ENCODE measurements around the gene TFPI. TPM values are rescaled to one million over a fixed set of nuclear protein-coding genes. Genes with fewer than 3 reads are reported as not detected.

The TFPI gene
- polyA plus RNA-seq, 2 of the 4 experiments (the other 2 are of a cell fraction): 14.3 to 104 TPM

GRCh38 chr2:187497858-187498463 lies 56.3 kb downstream of the TFPI start:
- ATAC-seq (no peak), FAIRE-seq (no peak), DNase-seq (ENCODE audit: low read depth in 1 of 2, low spot score in 1 of 2) (peak in 1 of 2 experiments; percentile 19)
- Histone ChIP-seq H3K4me2 (no peak overlapping the region), H3K4me3 (no peak overlapping the region), H3K9me3 (peaks cover 7% of the 10 kb centered on the region), H3K4me1 (peaks cover 35% of the 10 kb centered on the region), H3K27ac (no peak overlapping the region)
- WGBS (ENCODE audit: missing lambda C conversion rate): 4% methylated on average over 1 of the region's 1 CpG
- TF ChIP-seq, protein P1, sequence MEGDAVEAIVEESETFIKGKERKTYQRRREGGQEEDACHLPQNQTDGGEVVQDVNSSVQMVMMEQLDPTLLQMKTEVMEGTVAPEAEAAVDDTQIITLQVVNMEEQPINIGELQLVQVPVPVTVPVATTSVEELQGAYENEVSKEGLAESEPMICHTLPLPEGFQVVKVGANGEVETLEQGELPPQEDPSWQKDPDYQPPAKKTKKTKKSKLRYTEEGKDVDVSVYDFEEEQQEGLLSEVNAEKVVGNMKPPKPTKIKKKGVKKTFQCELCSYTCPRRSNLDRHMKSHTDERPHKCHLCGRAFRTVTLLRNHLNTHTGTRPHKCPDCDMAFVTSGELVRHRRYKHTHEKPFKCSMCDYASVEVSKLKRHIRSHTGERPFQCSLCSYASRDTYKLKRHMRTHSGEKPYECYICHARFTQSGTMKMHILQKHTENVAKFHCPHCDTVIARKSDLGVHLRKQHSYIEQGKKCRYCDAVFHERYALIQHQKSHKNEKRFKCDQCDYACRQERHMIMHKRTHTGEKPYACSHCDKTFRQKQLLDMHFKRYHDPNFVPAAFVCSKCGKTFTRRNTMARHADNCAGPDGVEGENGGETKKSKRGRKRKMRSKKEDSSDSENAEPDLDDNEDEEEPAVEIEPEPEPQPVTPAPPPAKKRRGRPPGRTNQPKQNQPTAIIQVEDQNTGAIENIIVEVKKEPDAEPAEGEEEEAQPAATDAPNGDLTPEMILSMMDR (IDR thresholded peaks at IDR 0.05): peak; percentile 64
- TF ChIP-seq CHD4 (IDR thresholded peaks at IDR 0.05; ENCODE audit: borderline replicate concordance) (no peak), MAFK (IDR thresholded peaks at IDR 0.05; ENCODE audit: partially characterized antibody) (no peak), SMC3 (IDR thresholded peaks at IDR 0.05) (peak; percentile 46; the same call in 2 of the 3 replicates), RAD21 (conservative IDR thresholded peaks at IDR 0.05 in 1 of 2, IDR thresholded peaks at IDR 0.05 in 1 of 2) (peak; percentile 59 to 65), EP300 (IDR thresholded peaks at IDR 0.05) (no peak)
- TF ChIP-seq, protein P2, sequence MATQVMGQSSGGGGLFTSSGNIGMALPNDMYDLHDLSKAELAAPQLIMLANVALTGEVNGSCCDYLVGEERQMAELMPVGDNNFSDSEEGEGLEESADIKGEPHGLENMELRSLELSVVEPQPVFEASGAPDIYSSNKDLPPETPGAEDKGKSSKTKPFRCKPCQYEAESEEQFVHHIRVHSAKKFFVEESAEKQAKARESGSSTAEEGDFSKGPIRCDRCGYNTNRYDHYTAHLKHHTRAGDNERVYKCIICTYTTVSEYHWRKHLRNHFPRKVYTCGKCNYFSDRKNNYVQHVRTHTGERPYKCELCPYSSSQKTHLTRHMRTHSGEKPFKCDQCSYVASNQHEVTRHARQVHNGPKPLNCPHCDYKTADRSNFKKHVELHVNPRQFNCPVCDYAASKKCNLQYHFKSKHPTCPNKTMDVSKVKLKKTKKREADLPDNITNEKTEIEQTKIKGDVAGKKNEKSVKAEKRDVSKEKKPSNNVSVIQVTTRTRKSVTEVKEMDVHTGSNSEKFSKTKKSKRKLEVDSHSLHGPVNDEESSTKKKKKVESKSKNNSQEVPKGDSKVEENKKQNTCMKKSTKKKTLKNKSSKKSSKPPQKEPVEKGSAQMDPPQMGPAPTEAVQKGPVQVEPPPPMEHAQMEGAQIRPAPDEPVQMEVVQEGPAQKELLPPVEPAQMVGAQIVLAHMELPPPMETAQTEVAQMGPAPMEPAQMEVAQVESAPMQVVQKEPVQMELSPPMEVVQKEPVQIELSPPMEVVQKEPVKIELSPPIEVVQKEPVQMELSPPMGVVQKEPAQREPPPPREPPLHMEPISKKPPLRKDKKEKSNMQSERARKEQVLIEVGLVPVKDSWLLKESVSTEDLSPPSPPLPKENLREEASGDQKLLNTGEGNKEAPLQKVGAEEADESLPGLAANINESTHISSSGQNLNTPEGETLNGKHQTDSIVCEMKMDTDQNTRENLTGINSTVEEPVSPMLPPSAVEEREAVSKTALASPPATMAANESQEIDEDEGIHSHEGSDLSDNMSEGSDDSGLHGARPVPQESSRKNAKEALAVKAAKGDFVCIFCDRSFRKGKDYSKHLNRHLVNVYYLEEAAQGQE (IDR thresholded peaks at IDR 0.05): no peak
- TF ChIP-seq, protein P3, sequence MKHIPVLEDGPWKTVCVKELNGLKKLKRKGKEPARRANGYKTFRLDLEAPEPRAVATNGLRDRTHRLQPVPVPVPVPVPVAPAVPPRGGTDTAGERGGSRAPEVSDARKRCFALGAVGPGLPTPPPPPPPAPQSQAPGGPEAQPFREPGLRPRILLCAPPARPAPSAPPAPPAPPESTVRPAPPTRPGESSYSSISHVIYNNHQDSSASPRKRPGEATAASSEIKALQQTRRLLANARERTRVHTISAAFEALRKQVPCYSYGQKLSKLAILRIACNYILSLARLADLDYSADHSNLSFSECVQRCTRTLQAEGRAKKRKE (CRISPR knock-in tag; IDR thresholded peaks at IDR 0.05; ENCODE audit: low read depth): no peak
- CTCF ChIA-PET: interaction anchor here (1.0 to 6.4 kb wide), 3 partner anchors 17 to 83 kb away, joined by 3 to 324 read pairs (median 56); no protein-coding TSS in a partner anchor
- POLR2A ChIA-PET: no interaction called here

DNA sequence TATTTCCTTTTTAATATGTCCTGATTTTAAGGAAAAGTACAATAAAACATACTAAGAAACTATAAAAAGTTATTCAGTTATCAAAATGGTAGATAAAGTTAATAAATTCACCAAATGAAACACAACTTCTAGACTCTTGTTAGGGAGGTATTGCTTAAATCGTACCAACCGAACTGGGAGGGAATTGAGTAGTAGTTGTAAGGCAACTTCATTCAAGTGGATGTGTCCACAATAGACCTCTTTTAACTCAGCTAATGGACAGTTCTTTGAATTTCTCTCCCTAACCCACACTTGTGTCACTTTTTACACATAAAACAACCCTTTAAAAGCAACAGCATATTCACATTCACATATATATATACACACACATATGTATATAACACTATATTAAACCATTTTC lies 57.1 kb downstream of the TFPI start:
- Histone ChIP-seq H3K4me2 (no peak overlapping the region), H3K9me3 (peaks cover 8% of the 10 kb centered on the region), H3K4me3 (no peak overlapping the region), H3K4me1 (peaks cover 26% of the 10 kb centered on the region), H3K27ac (no peak overlapping the region)
- ChIA-PET POLR2A (no interaction called here), CTCF (no interaction called here)
- no peak for ATAC-seq
- TF ChIP-seq ZFP36 (IDR thresholded peaks at IDR 0.05; ENCODE audit: borderline replicate concordance, partially characterized antibody) (no peak), CHD4 (IDR thresholded peaks at IDR 0.05; ENCODE audit: borderline replicate concordance) (no peak), CHD2 (IDR thresholded peaks at IDR 0.05; ENCODE audit: low read length, partially characterized antibody) (no peak), RNF2 (IDR thresholded peaks at IDR 0.05; ENCODE audit: borderline replicate concordance, low read depth) (no peak), E2F6 (IDR thresholded peaks at IDR 0.05; ENCODE audit: borderline replicate concordance, low read depth) (no peak), MYC (IDR thresholded peaks at IDR 0.05; ENCODE audit: borderline replicate concordance, low read length) (no peak), CEBPB (IDR thresholded peaks at IDR 0.05) (no peak), NPAS2 (CRISPR knock-in tag; IDR thresholded peaks at IDR 0.05; ENCODE audit: borderline replicate concordance) (no peak), RCOR1 (IDR thresholded peaks at IDR 0.05; ENCODE audit: low read depth, low read length) (no peak), RAD21 (conservative IDR thresholded peaks at IDR 0.05 in 1 of 2, IDR thresholded peaks at IDR 0.05 in 1 of 2) (no peak), ESRRA (IDR thresholded peaks at IDR 0.05; ENCODE audit: borderline replicate concordance, low read length) (no peak)
- 93% methylated on average over 2 of the region's 2 CpGs for WGBS (ENCODE audit: missing lambda C conversion rate)
- DNase-seq (ENCODE audit: low read depth in 1 of 2, low spot score in 1 of 2): no peak
- FAIRE-seq: peak; percentile 23

Data from A549 (cell line).